Lower leg skin (tissue), 3 donors: ENCODE measurements around the gene PCCA.

Experiments used
- POLR2A ChIP-seq, 2 donors: fragments of 450-650 bp; IDR thresholded peaks; one replicate each; pipeline ENCODE4 v1.6.1; 2016 to 2017; ENCODE audit warnings: antibody characterized with exemption in 2 of 2, mild to moderate bottlenecking in 1 of 2, moderate library complexity in 1 of 2
- TF ChIP-seq, protein P1 (sequence below), 3 donors: fragments of 450-650 bp; IDR thresholded peaks; one replicate each; pipeline ENCODE4 v1.5.1; 2016; ENCODE audit warnings: antibody characterized with exemption in 3 of 3, mild to moderate bottlenecking in 3 of 3, moderate library complexity in 2 of 3

DNA sequence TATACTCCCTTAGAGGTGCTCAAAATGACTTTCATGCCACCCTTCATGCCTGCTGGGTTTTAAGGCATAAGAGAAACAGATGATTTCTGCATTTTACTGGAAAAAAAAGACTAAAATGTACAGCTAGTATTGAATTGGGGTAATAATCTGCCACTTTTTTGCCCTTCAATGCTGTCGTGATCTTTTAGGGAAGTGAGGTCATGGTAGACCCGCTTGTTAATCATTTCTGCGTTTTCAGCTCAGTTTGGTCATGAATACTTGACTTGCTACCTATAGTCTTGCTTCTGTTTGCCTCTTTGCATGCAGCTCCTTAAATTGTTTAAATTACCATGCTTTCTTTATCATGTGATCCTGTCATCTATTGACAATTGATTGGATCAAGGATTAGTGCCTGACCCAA, 90.4 kb downstream of the PCCA start:
- TF ChIP-seq, protein P1, sequence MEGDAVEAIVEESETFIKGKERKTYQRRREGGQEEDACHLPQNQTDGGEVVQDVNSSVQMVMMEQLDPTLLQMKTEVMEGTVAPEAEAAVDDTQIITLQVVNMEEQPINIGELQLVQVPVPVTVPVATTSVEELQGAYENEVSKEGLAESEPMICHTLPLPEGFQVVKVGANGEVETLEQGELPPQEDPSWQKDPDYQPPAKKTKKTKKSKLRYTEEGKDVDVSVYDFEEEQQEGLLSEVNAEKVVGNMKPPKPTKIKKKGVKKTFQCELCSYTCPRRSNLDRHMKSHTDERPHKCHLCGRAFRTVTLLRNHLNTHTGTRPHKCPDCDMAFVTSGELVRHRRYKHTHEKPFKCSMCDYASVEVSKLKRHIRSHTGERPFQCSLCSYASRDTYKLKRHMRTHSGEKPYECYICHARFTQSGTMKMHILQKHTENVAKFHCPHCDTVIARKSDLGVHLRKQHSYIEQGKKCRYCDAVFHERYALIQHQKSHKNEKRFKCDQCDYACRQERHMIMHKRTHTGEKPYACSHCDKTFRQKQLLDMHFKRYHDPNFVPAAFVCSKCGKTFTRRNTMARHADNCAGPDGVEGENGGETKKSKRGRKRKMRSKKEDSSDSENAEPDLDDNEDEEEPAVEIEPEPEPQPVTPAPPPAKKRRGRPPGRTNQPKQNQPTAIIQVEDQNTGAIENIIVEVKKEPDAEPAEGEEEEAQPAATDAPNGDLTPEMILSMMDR (IDR thresholded peaks at IDR 0.05), result no peak
- no peak for TF ChIP-seq POLR2A (IDR thresholded peaks at IDR 0.05)
